ENCODE results near the gene ZCCHC3.
"Not testable (repeated sequence)": the region's sequence is repeated elsewhere in the genome, so short reads cannot be mapped to it uniquely, and the experiment has no call there.

ZCCHC3 gene, protein sequence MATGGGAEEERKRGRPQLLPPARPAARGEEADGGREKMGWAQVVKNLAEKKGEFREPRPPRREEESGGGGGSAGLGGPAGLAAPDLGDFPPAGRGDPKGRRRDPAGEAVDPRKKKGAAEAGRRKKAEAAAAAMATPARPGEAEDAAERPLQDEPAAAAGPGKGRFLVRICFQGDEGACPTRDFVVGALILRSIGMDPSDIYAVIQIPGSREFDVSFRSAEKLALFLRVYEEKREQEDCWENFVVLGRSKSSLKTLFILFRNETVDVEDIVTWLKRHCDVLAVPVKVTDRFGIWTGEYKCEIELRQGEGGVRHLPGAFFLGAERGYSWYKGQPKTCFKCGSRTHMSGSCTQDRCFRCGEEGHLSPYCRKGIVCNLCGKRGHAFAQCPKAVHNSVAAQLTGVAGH

DNA sequence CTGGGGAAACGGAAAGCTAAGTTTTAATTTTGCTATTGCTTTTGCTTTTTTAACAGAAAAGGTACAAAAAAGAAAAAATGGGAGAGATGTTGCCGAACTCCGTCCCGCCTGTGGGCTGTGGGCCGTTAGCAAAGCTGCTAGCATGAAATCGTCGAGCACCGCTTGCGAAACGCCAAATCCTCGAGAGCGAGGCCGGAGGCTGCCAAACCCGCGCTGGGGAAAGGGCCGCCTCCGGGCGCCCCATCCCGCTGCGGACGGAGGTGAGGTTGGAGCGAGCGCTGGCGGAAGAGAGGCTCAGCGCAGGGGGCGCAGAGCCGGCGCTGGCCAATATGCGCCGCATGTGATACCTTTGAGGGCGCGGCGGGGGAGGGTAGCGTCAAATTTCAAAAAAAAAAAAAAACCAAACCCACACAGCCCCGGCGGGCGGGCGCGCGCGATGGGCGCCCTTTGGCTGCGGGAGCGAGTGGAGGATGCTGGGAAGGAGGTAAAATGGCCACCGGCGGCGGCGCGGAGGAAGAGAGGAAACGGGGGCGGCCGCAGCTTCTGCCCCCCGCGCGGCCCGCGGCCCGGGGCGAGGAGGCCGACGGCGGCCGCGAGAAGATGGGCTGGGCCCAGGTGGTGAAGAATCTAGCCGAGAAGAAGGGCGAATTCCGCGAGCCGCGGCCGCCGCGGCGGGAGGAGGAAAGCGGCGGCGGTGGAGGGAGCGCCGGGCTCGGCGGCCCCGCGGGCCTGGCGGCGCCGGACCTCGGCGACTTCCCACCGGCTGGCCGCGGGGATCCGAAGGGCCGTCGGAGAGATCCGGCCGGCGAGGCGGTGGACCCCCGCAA lies at the start of gene ZCCHC3:
Gene ZCCHC3, plus strand, starts transcription at position 473 of the 827 bp plus-strand sequence. Its CDS starts 17 bp downstream, at position 490.
- no peaks in the 10 kb centered on the region for H3K27me3 ChIP-seq (ENCODE audit: low read depth, low read length)
- H3K36me3 ChIP-seq (ENCODE audit: control insufficient read depth in 1 of 2, insufficient read depth in 2 of 2, low read length in 2 of 2): no peaks in the 10 kb centered on the region
- no peaks in the 10 kb centered on the region for H3K9me3 ChIP-seq (ENCODE audit: control insufficient read depth in 1 of 2, low read length in 2 of 2)
- H3K4me1 ChIP-seq (ENCODE audit: control insufficient read depth in 1 of 2, insufficient read depth in 2 of 2, low read length in 2 of 2): peaks cover 28 to 39% of the 10 kb centered on the region in 2 donors
- peak within 1 kb of the TSS; percentile 95 to 97 for H3K4me3 ChIP-seq (ENCODE audit: low read depth in 1 of 2, low read length in 2 of 2)
- H3K27ac ChIP-seq (ENCODE audit: low read length): peak within 1 kb of the TSS; percentile 95

- no peak overlapping the region for H3K4me3 ChIP-seq (ENCODE audit: low read depth in 1 of 2, low read length in 2 of 2)
- H3K36me3 ChIP-seq (ENCODE audit: control insufficient read depth in 1 of 2, insufficient read depth in 2 of 2, low read length in 2 of 2): no peaks in the 10 kb centered on the region
- H3K27ac ChIP-seq (ENCODE audit: low read length): no peak overlapping the region
- no peaks in the 10 kb centered on the region for H3K4me1 ChIP-seq (ENCODE audit: control insufficient read depth in 1 of 2, insufficient read depth in 2 of 2, low read length in 2 of 2)
- peaks cover 0 to 2% of the 10 kb centered on the region in 2 donors for H3K9me3 ChIP-seq (ENCODE audit: control insufficient read depth in 1 of 2, low read length in 2 of 2)
- H3K27me3 ChIP-seq (ENCODE audit: low read depth, low read length): no peaks in the 10 kb centered on the region
Observed at GRCh38 chr20:251354-251753, 46.0 kb upstream of the ZCCHC3 start.

DNA sequence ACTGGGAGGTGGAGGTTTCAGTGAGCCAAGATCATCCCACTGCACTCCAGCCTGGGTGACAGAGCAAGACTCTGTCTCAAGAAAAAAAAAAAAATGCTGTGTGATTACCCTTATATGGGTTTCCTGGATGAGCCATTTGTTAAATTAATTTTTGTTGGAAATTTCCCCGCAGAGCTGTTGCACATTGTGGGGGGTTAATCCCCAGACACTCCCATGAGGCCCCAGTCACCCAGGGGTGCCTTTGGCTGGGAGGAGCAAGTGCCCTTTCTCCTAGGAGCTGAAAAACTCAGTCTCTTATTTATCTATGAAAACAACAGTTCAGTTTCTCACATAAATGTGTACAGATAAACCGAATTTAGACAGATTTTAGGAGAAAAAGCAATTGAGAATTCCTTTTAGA lies 44.6 kb upstream of the ZCCHC3 start:
- no peaks in the 10 kb centered on the region for H3K4me1 ChIP-seq (ENCODE audit: control insufficient read depth in 1 of 2, insufficient read depth in 2 of 2, low read length in 2 of 2)
- no peak overlapping the region for H3K4me3 ChIP-seq (ENCODE audit: low read depth in 1 of 2, low read length in 2 of 2)
- H3K27ac ChIP-seq (ENCODE audit: low read length): no peak overlapping the region
- no peaks in the 10 kb centered on the region for H3K9me3 ChIP-seq (ENCODE audit: control insufficient read depth in 1 of 2, low read length in 2 of 2)
- no peaks in the 10 kb centered on the region for H3K36me3 ChIP-seq (ENCODE audit: control insufficient read depth in 1 of 2, insufficient read depth in 2 of 2, low read length in 2 of 2)
- H3K27me3 ChIP-seq (ENCODE audit: low read depth, low read length): no peaks in the 10 kb centered on the region

GRCh38 chr20:253447-253846 lies 43.9 kb upstream of the ZCCHC3 start:
- H3K36me3 ChIP-seq (ENCODE audit: control insufficient read depth in 1 of 2, insufficient read depth in 2 of 2, low read length in 2 of 2); H3K27ac ChIP-seq (ENCODE audit: low read length); H3K27me3 ChIP-seq (ENCODE audit: low read depth, low read length); H3K4me3 ChIP-seq (ENCODE audit: low read depth in 1 of 2, low read length in 2 of 2); H3K9me3 ChIP-seq (ENCODE audit: control insufficient read depth in 1 of 2, low read length in 2 of 2); H3K4me1 ChIP-seq (ENCODE audit: control insufficient read depth in 1 of 2, insufficient read depth in 2 of 2, low read length in 2 of 2): not testable (repeated sequence)

GRCh38 chr20:257419-257818 lies 40.0 kb upstream of the ZCCHC3 start, which contains the start of gene DEFB132:
Gene DEFB132, plus strand, starts transcription at chr20:257724. Its CDS starts 55 bp downstream, at chr20:257779.
- Histone ChIP-seq H3K4me1 (ENCODE audit: control insufficient read depth in 1 of 2, insufficient read depth in 2 of 2, low read length in 2 of 2) (no peaks in the 10 kb centered on the region), H3K27ac (ENCODE audit: low read length) (no peak within 1 kb of the TSS), H3K9me3 (ENCODE audit: control insufficient read depth in 1 of 2, low read length in 2 of 2) (no peaks in the 10 kb centered on the region), H3K4me3 (ENCODE audit: low read depth in 1 of 2, low read length in 2 of 2) (no peak within 1 kb of the TSS), H3K36me3 (ENCODE audit: control insufficient read depth in 1 of 2, insufficient read depth in 2 of 2, low read length in 2 of 2) (no peaks in the 10 kb centered on the region), H3K27me3 (ENCODE audit: low read depth, low read length) (no peaks in the 10 kb centered on the region)

DNA sequence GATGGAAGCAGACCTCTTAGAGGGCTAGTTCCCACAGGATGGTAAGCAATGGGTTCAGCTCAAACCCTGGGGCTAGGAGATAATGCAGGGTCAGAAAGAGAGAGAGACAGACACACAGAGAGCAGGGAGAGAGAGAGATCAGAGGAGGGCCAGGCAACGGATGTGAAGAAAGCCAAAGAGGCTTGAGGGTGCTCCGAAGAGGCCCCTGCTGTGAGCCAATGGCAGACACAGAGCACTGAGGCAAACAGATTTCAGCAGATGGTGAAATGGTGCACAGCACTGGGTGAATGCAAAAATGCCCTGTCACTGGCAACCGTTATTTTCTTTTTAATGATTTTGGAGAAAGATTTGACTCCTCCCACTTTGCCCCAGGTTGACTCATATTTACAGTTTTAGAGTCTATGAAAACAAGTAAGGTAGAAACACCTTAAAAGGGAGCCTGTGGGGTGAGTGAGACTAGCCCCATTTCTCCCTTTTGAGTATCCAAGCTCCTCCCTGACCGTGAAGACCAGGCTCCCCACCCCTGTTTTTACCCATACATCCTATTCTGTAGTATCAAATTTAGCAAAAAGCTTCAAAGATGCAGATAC lies 39.0 kb upstream of the ZCCHC3 start:
- H3K4me1 ChIP-seq (ENCODE audit: control insufficient read depth in 1 of 2, insufficient read depth in 2 of 2, low read length in 2 of 2): no peaks in the 10 kb centered on the region
- no peak overlapping the region for H3K4me3 ChIP-seq (ENCODE audit: low read depth in 1 of 2, low read length in 2 of 2)
- H3K27ac ChIP-seq (ENCODE audit: low read length): no peak overlapping the region
- no peaks in the 10 kb centered on the region for H3K36me3 ChIP-seq (ENCODE audit: control insufficient read depth in 1 of 2, insufficient read depth in 2 of 2, low read length in 2 of 2)
- no peaks in the 10 kb centered on the region for H3K9me3 ChIP-seq (ENCODE audit: control insufficient read depth in 1 of 2, low read length in 2 of 2)
- no peaks in the 10 kb centered on the region for H3K27me3 ChIP-seq (ENCODE audit: low read depth, low read length)

DNA sequence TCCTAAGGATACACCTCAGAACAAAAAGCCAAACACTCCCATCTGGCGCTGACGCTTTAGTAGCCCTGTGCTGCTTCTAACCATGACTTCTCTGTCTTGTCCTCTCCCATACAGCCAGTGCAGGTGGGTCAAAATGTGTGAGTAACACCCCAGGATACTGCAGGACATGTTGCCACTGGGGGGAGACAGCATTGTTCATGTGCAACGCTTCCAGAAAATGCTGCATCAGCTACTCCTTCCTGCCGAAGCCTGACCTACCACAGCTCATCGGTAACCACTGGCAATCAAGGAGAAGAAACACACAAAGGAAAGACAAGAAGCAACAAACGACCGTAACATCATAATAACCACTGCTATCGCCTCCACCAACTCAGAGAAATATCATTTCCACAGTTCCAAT lies 38.4 kb upstream of the ZCCHC3 start:
- H3K27me3 ChIP-seq (ENCODE audit: low read depth, low read length): no peaks in the 10 kb centered on the region
- H3K4me1 ChIP-seq (ENCODE audit: control insufficient read depth in 1 of 2, insufficient read depth in 2 of 2, low read length in 2 of 2): no peaks in the 10 kb centered on the region
- no peak overlapping the region for H3K4me3 ChIP-seq (ENCODE audit: low read depth in 1 of 2, low read length in 2 of 2)
- H3K27ac ChIP-seq (ENCODE audit: low read length): no peak overlapping the region
- no peaks in the 10 kb centered on the region for H3K9me3 ChIP-seq (ENCODE audit: control insufficient read depth in 1 of 2, low read length in 2 of 2)
- no peaks in the 10 kb centered on the region for H3K36me3 ChIP-seq (ENCODE audit: control insufficient read depth in 1 of 2, insufficient read depth in 2 of 2, low read length in 2 of 2)

- Histone ChIP-seq H3K27ac (ENCODE audit: low read length) (no peak overlapping the region), H3K9me3 (ENCODE audit: control insufficient read depth in 1 of 2, low read length in 2 of 2) (no peaks in the 10 kb centered on the region), H3K36me3 (ENCODE audit: control insufficient read depth in 1 of 2, insufficient read depth in 2 of 2, low read length in 2 of 2) (no peaks in the 10 kb centered on the region), H3K4me1 (ENCODE audit: control insufficient read depth in 1 of 2, insufficient read depth in 2 of 2, low read length in 2 of 2) (no peaks in the 10 kb centered on the region), H3K4me3 (ENCODE audit: low read depth in 1 of 2, low read length in 2 of 2) (no peak overlapping the region), H3K27me3 (ENCODE audit: low read depth, low read length) (no peaks in the 10 kb centered on the region)
Observed at GRCh38 chr20:259981-260380, 37.4 kb upstream of the ZCCHC3 start.

DNA sequence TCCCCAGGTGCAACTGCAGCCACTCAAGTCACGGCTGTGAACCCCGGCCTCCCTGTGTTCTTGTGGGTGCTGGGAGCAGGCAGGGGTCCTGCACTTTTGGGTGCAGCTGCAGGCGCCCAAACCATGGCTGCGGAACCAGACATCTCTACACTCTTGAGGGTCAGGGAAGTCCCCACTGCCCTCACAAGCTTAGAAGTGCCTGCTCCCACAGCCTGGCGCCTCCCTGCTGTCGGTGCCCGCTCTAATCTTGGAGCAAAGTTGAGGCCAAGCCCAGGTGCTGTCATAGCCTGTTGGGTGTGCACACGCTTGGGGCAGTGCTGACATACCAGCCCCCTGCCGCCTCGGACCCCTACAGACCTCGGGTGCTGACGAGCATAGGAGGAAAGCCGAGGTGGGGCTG lies 33.7 kb upstream of the ZCCHC3 start:
- Histone ChIP-seq H3K36me3 (ENCODE audit: control insufficient read depth in 1 of 2, insufficient read depth in 2 of 2, low read length in 2 of 2) (no peaks in the 10 kb centered on the region), H3K9me3 (ENCODE audit: control insufficient read depth in 1 of 2, low read length in 2 of 2) (no peaks in the 10 kb centered on the region), H3K4me3 (ENCODE audit: low read depth in 1 of 2, low read length in 2 of 2) (no peak overlapping the region), H3K27ac (ENCODE audit: low read length) (no peak overlapping the region), H3K27me3 (ENCODE audit: low read depth, low read length) (no peaks in the 10 kb centered on the region), H3K4me1 (ENCODE audit: control insufficient read depth in 1 of 2, insufficient read depth in 2 of 2, low read length in 2 of 2) (peaks cover 0 to 3% of the 10 kb centered on the region in 2 donors)

GRCh38 chr20:266596-267562 lies 30.5 kb upstream of the ZCCHC3 start:
- no peaks in the 10 kb centered on the region for H3K36me3 ChIP-seq (ENCODE audit: control insufficient read depth in 1 of 2, insufficient read depth in 2 of 2, low read length in 2 of 2)
- no peaks in the 10 kb centered on the region for H3K9me3 ChIP-seq (ENCODE audit: control insufficient read depth in 1 of 2, low read length in 2 of 2)
- no peaks in the 10 kb centered on the region for H3K27me3 ChIP-seq (ENCODE audit: low read depth, low read length)
- no peak overlapping the region for H3K27ac ChIP-seq (ENCODE audit: low read length)
- peaks cover 0 to 3% of the 10 kb centered on the region in 2 donors for H3K4me1 ChIP-seq (ENCODE audit: control insufficient read depth in 1 of 2, insufficient read depth in 2 of 2, low read length in 2 of 2)
- peak overlapping the region; percentile 53 to 73 for H3K4me3 ChIP-seq (ENCODE audit: low read depth in 1 of 2, low read length in 2 of 2)
